CD4-positive, alpha-beta T cell treated with Interleukin-15 for 1 hour (primary cell): Measurements from ENCODE around the gene TENT5A.

Experiments
- DNase-seq: peaks from one replicate; pipeline ENCODE4 v3.0.0-alpha.2; 2020

TENT5A gene

GRCh38 chr6:81770381-81770780, 17.9 kb upstream of the TENT5A start:
- no peak for DNase-seq

DNA sequence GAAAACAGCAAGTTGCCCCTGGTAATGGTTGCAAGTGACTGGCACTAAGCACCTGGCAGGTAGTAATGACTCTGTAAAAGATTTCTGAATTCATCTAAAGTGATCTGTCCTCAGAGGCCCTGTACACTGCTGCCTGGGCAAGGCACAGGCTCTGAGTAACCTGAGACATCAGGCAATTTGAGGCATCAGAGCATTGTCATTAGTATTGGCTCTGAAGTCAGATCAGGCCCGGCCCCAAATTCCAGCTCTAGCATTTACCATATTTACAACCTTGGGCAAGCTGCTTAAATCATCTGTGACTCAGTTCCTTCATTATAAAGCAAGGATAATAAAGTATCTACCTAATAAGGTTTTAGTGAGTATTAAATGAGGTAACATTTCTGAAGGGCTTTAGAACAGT, 17.3 kb upstream of the TENT5A start:
- no peak for DNase-seq

GRCh38 chr6:81768150-81768942, 15.9 kb upstream of the TENT5A start:
- no peak for DNase-seq

DNA sequence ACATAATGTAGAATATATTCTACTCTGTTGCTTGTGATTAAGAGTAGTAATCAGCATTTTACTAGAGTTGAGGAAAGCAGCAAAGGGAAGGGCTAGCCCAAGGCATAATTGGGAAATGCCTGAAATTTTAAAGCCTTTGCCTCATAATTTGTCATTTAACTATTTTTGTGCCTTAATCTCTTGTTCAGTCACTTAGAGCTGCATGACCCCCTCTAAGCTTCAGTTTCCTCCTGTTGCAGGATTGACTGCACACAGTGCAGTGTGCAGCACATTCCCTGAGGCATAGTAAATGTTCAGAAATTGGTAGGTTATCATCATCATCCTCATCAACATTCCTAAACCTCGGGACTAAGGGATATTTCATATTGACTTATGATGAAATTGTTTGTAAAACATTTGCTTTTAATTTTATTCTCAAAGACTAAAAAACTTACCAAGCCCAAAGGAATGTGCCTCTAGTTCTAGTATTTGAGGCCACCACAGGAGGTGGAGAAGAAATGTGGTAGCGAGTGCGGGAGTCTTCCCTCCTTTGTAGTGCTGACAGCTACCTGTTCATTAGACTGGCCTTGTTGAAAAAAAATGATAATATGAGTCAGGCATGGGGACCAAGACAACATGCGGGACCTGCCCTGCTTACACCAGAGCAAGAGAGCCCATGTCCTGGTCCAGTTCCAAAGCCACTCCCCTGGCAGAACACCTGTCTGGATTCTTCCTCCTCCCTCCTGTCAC, 14.8 kb upstream of the TENT5A start:
- no peak for DNase-seq

- DNase-seq = no peak
These were observed 14.1 kb upstream of the TENT5A start for GRCh38 chr6:81766482-81767069.

DNA sequence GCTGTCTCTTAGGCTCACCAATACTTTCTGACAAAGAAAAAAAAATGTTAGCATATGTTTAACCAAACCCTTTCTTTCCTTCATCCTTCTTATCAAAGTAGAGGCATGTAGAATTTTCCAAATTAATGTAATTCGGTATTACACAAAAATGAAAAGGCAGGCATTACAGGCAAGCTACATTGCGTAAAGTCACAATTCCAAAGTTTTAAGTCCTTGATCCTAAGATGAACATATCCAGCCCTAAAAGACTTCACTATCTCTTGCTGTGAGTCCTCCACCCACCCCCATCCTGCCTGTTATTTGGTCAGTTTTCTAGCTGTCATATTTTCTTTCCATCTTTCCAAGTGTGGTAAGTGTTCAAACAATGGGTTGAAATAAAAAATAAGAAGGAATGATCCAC, 12.1 kb upstream of the TENT5A start:
- no peak for DNase-seq

- no peak for DNase-seq
These were observed 11.5 kb upstream of the TENT5A start for GRCh38 chr6:81763968-81764367.

DNA sequence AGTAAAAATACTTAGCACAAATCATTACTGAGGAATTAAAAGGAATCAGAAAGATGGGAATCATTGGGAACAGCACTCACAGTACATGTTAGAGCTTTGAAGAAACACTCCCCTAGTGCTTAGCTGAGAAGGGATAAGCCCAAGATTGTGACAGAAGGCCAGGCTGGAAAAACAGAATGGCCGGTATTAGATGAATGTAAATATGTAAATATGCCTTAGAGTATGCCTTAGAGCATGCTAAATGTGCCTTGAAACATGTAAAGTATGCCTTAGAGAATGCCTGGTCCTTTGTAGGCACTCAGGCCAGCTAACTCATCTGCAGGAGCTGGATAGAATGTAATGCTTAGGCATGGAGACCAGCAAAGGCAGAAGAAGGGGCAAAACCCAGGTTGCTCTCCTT, 10.6 kb upstream of the TENT5A start:
- no peak for DNase-seq

DNA sequence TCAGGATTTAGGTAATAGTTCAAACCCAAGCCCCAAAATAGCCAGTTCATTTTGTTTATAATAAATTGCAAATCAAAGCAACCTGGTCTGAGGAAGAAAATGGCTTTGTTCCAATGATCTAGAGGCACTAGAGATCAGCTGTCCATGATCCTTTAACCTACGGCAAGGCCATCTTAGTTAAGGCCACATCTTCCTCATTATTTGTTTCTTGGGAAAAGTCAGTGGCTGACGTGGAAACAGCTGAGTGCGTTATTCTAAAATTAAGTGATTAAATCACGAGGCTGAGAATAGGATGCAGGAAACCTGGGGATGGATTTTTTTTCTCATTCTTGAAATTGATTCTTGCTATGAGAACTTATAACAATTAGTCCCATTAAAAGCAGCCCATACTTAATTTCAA, 10.1 kb upstream of the TENT5A start:
- no peak for DNase-seq

GRCh38 chr6:81762132-81762531, 9.7 kb upstream of the TENT5A start:
- no peak for DNase-seq

- DNase-seq = no peak
These were observed 8.7 kb upstream of the TENT5A start for GRCh38 chr6:81761197-81761596.

DNA sequence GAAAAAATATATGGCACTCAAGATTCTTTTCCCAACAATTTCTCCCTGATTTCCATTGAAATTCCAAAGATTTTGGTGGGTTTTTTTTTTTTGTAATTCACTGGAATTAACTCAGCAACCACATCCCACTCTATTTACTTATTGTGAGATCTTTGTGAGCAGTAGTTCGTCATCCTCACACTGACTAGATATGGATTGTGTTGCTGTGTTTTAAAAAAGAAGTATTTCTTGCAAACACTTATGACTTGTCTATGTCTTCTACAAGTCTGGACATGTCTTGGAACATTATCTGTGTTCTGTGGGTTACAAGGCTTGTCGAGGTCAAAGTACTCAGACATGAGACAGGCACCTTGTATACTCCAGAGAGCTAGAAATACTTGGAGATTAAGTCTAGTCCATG, 7.3 kb upstream of the TENT5A start:
- no peak for DNase-seq

DNA sequence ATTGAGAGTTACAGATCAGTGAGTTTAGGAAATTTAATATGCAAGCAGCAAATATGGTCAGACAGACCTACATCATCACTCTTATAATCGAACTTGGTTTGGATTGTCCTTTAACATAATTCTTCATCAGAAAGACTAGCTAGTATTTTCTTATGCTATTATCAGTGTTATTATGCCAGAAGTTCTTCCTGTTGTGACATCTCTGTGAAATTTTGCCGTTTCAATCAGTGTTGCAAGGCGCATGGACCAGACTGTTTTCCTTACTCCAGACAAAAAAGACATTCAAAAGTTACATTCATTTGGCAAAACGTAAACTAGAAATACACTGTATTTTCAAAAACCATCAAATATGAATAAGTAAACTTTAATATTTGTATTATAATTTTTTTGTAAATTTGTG, 5.7 kb upstream of the TENT5A start:
- no peak for DNase-seq

GRCh38 chr6:81756690-81757089, 4.2 kb upstream of the TENT5A start:
- no peak for DNase-seq

DNA sequence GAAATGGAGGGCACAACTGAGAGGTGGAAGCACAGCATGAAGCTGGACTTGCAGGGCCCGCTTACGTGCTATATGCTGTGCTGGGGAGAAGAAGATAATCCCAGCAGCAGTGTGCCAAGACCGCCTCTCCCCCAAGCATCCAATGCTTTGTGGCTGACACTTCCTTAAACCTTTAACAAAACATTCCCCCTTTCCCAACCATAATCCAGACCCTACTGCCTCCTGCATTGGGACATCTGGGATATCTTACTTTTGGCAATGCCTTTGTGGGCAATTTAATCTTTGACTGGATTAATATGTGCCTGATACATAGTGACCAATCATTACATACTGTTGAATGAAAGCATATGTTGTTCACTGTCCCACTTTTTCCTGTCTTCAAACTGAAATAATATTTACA, 3.1 kb upstream of the TENT5A start:
- no peak for DNase-seq

GRCh38 chr6:81754906-81755305, 2.4 kb upstream of the TENT5A start:
- no peak for DNase-seq

DNA sequence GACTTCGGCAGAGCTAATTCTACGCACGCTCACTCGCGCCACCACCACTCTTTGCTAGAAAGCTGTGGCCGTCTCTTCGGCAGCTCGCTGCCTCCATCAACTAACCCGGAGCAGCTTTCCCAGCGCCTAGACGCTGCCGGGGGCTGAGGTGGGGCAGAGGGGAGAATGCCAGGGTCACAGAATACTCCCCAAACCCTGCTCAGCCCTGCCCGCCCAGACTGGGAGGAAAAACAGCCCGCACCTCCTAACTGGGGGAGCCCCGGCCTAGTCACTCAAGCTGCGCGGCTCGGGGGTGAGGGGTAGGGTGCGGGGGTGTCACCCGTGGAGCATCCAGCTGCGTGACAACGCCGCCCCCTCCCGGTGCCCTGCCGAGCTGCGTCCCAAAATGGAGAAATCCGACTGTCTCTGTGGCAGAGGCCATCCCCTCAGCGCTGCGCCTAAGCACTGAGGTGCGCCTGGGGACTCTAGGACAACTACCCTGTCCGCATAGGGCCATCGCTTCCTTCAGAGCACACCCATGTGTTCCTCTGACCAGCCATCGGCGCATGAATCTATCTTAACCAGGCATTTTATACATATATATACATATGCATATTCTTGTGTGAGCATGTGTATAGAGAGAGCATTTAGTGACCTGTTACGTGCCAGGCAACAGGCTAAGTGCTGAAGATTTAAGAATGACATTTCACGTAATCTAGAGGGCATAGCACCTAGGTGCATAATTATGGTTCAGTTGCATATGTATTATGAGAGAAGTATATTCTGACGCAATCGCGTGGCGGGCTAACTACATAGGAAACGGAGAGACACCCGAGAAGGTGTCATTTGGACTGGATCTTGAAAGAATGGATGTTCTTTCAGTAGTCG, 1.5 kb upstream of the TENT5A start:
- DNase-seq = peak; percentile 86

DNA sequence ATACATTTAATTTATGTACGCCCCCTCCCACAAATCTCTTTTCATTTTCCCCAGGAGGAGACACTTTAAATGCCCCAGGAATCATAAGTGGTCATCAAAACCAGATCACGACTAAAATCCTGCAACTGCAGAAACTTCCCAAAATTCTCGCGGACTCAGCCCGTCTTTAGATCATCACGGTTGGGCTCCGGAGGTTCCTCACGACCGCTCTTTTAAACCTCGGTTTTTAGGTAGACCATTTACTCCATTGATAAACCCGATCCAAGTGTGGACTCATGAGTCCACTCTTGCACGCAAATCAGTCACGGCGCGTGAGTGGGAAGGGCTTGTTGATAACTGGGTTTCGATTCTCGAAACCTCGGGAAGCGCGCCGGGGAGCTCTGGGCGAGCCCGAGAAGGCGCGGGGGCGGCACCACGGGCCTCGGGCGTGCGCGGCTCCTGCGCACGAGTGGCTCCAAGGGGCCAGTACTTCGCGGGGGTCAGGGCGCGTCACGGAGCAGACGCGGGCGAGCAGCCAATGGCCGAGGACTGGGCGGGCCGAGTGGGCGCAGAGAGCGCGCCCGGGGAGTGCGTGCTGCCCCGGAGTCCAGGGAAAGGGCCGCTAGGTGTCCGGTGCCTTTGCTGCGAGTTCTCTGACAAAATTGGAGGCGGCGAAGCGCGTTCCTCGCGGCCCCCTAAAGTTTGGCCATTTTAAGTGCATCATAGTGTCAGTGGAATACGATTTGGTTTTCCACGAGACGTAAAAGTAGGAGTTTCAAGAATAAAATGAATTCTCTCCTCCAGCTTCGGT, 635 bp upstream of the TENT5A start:
- peak; percentile 85 for DNase-seq

GRCh38 chr6:81751388-81752083, 945 bp downstream of the TENT5A start:
- DNase-seq = peak; percentile 42

GRCh38 chr6:81750681-81751387, 1.6 kb downstream of the TENT5A start:
- no peak for DNase-seq

GRCh38 chr6:81750200-81750599, 2.3 kb downstream of the TENT5A start:
- DNase-seq = no peak
